LNCAP (cell line): ENCODE results near the gene ARID5B.

Experiments
- TF ChIP-seq, protein P1 (sequence below): fragments of 450-650 bp; IDR thresholded peaks from 2 replicates; pipeline ENCODE4 v1.5.1; 2017; ENCODE audit warnings: mild to moderate bottlenecking

ARID5B gene

DNA sequence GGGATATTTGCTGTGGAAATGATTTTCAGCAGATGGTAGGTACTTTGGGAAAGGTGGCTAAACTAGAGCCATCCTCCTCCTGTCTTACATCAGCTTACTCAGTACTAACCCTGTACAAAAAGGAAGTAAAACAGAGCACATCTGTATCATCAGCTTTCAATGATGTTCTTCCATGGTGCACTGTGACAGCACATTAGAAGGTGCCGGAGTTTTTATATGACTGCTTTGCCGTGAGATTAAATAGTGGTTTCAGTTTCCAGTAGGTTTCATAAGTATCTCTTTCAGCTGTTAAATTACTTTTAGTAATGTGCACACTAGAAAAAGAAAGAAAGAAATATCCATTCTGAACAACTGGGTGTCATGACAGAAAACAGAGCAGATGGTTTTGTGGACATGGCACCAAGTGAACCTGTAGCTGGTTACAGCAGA lies 86.5 kb downstream of the ARID5B start:
- TF ChIP-seq, protein P1, sequence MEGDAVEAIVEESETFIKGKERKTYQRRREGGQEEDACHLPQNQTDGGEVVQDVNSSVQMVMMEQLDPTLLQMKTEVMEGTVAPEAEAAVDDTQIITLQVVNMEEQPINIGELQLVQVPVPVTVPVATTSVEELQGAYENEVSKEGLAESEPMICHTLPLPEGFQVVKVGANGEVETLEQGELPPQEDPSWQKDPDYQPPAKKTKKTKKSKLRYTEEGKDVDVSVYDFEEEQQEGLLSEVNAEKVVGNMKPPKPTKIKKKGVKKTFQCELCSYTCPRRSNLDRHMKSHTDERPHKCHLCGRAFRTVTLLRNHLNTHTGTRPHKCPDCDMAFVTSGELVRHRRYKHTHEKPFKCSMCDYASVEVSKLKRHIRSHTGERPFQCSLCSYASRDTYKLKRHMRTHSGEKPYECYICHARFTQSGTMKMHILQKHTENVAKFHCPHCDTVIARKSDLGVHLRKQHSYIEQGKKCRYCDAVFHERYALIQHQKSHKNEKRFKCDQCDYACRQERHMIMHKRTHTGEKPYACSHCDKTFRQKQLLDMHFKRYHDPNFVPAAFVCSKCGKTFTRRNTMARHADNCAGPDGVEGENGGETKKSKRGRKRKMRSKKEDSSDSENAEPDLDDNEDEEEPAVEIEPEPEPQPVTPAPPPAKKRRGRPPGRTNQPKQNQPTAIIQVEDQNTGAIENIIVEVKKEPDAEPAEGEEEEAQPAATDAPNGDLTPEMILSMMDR, result no peak

DNA sequence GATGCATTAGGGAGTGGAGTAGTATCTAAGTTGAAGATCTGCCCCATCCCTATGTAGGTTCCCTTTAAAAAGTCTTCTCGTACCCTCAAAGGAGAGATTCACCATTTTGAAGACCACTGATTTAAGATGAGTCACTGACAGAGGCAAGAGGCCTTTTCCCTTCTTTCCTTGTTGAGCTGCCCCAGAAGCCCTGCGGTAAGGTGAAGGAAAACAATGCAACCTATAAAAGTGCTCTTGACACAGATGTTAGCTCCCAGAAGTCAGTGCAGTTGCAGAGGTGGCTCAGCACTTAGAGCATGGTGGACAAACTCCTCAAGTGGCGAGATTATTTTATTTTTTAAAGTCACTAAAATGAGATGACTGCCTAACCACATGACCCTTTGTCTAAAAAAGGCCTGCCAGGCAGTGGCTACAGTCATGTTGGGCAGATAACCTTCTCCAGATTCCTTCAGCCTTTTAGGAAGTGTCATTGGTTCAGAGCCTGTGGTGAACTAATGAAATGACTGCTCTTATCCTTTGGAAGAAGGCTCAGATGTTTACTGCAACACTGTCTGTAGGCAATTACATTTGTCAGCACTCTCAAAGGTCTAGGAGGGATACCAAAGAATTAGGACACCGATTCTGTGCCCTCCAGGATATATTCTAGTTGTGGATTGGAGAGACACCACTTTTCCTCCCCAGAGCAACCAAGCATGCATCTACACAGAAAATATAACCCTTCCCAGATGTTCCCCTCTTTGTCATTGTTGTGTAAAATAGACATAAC lies 88.7 kb downstream of the ARID5B start:
- TF ChIP-seq, protein P1, result no peak

DNA sequence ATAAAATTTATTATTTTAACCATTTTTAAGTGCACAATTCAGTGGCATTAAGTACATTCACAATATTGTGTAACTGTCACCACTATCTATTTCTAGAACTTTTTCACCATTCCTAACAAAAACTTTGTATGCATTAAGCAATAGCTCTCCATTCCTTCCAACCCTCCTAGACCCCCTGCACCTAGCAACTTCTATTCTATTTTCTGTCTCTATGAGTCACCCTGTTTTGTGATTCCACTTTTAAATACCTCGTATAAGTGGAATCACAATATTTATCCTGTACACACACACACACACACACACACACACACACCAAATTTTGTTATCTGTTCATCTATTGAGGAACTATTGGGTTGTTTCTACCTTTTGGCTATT lies 89.2 kb downstream of the ARID5B start:
- TF ChIP-seq, protein P1, result no peak

DNA sequence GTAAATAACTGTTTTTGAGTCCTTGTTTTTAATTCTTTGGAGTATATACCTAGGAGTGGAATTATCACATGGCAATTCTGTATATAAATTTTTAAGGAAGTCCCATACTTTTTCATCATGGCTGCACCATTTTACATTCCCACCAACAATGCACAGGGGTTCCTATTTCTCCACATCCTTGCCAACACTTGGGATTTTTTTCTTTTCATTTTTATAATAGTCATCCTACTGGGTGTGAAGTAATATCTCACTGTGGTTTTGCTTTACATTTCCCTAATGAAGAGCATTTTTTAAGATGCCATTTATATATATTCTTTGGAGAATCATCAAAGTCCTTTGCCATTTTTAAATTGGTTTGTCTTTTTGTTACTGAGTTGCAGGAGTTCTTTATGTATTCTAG lies 89.7 kb downstream of the ARID5B start:
- TF ChIP-seq, protein P1, result no peak

DNA sequence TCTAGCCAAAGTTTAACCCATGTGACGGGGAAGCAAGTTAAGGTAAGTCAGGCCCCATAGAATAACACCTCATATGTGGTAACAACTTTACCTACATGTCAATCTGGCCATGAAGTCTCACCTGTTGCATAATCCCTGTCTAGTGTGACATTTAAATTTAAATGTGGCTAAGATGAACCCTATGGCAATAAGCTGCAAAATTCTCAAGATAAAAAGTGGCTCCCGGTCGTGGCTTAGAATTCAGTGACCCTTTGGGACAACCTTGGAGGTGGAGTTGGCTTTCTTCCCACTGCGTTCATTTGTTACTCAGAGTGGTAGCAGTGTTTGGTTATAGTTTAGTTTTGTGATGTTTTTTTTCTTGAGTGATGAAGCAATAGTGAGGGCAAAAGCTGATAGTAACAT lies 90.6 kb downstream of the ARID5B start:
- TF ChIP-seq, protein P1, result no peak

DNA sequence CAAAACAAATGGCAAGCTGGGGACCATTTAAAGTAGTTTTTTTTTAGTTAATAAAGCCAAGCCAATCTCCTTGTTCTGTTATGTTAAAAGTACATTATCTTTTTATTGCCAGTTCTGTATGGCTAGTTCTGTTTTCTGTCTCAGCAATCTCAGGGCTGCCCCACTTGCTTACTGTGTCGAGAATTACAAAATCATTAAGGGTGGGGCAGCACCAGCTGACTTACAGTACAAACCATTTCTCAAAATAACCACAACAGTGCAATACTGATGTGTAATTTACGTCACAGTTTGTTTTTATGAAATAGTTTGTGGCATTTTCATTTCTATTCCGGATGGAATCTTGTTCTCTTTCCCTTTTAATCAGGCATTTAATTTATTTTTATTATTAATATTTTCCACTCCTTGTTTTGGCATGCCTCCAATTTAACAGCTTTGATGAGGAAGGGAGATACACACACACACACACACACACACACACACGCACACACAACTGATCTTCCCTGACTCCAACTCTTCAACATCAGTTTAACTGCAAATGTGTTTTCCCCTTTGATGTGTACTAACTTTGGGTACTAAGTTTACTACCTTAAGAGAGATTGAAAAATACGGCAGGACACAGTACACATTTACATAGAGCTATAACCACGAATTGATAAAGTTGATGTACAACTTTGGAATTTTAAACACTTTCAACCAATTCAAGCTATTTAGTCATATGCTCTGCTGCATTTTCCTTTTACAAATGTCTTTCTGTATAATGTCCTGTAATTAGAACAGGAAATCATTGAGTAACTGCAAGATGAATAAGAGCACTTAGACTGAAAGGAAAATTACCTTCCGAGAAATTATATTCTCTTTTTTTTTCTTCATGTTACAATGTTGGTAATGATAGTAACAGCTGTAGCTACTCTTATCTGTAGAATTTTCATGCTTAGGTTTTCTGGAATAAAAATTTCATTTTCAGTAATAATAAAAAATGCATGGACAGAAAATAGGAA lies 91.5 kb downstream of the ARID5B start:
- TF ChIP-seq, protein P1, result no peak

DNA sequence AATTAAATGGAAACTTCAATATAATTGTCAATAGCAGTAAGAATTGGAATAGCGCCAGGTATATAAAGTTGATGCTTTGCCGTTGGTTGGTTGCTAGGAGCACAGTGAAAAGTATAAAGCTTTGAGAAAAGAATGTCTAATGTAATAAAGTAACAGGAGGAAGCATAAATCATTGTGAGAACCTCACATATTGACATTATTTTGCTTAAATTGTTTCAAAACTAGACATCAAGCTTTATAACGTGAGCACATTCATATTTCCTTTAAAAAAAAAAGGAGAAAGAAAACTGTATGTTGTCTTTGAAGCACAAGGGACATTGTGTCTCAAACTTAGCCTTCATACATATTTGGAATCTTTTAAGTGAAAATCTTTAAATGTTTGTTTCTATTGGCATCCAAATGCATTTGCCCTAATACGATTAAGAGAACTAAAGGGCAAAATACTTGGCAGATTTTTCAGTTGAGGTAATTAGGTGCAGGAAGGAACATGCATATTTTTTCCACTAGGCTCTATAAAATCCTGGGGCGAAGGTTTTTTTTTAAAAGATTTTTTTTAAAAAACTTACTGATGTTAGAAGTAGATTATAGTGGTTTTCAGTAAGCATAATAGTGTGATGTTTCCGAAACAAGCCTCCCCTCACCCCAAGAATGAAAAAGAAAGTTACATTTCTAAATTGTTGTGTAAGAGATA lies 92.4 kb downstream of the ARID5B start:
- TF ChIP-seq, protein P1, result no peak
